ENCODE results near the gene UXS1.

Gene UXS1

DNA sequence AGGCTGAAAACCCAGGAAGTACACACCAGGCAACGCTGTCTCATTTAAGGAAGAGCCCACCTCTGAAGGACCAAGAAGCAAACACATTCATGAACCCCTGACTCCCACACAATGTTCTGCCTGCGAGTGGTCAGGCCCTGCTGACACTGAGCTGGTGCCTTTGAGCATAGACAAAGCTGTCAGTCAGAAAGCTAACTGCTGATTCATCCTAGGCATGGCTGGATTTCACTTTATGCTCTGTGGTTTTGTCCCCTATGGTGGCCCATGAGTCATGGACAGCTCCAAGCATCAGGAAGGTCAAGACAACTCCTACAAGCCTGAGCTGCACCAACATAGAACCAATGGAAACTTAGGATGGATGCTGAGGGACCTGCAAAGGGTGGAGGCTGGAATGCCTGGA lies 78.9 kb downstream of the UXS1 start:
- Histone ChIP-seq H3K4me1 (ENCODE audit: insufficient read depth, low read length) (peaks cover 4% of the 10 kb centered on the region), H3K9ac (ENCODE audit: low read length) (no peak overlapping the region), H3K36me3 (ENCODE audit: insufficient read depth, low read length) (peaks cover 15% of the 10 kb centered on the region), H3K4me3 (ENCODE audit: low read depth in 1 of 2, low read length in 2 of 2) (no peak overlapping the region), H3K27me3 (ENCODE audit: control insufficient read depth in 1 of 2, insufficient read depth in 2 of 2, low read length in 2 of 2) (no peaks in the 10 kb centered on the region), H3K9me3 (ENCODE audit: low read length) (no peaks in the 10 kb centered on the region), H3K27ac (ENCODE audit: low read depth, low read length) (no peak overlapping the region)

DNA sequence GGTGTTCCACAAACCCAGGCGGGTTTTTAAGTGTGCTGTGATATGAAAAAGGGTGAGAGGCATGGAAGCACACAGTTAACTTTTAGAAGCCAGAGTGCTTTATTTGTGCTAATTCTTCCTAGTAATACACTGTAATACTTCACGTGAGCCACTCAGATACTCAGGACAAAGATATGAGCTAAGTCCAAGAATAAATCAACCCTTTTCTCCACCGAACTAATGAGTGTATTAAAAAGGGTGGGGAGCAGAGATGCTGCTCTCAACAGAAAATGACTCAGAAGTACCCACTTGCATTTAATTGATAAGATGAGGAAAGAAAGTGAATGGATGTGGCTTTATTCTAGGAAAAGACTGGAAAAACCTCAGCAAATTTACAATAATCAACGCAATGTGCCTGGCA lies 79.9 kb downstream of the UXS1 start:
- Histone ChIP-seq H3K9ac (ENCODE audit: low read length) (no peak overlapping the region), H3K27ac (ENCODE audit: low read depth, low read length) (no peak overlapping the region), H3K4me1 (ENCODE audit: insufficient read depth, low read length) (peaks cover 12% of the 10 kb centered on the region), H3K27me3 (ENCODE audit: control insufficient read depth in 1 of 2, insufficient read depth in 2 of 2, low read length in 2 of 2) (no peaks in the 10 kb centered on the region), H3K4me3 (ENCODE audit: low read depth in 1 of 2, low read length in 2 of 2) (no peak overlapping the region), H3K36me3 (ENCODE audit: insufficient read depth, low read length) (peaks cover 15% of the 10 kb centered on the region), H3K9me3 (ENCODE audit: low read length) (no peaks in the 10 kb centered on the region)

DNA sequence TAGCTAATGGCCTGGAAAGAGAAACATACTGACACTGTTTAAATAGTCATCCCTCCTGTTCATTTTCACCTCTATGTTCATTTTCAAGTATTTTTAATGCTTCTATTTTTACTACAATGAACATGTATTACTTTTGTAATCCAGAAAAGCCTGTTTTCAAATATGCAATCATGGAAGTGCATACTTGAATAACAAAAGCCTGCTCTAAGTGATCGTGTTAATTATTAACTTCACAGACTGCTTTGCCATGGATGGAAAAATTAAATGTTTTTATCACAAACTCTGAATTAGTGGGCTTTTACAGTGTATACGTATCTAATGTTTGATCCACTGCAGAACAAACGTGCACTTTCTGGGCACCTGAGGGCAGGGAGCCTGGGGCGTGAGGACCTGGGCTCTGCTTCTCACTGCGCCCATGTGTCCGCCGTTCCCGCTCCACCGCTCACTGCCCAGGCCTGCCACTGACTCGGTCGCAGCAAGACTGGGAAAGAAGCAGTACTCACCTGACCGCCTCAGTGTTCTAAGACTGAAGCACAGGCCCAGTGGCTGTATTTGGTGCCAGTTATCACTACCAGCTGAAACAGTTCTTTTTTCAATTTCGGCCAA lies 80.6 kb downstream of the UXS1 start:
- Histone ChIP-seq H3K9me3 (ENCODE audit: low read length) (no peaks in the 10 kb centered on the region), H3K9ac (ENCODE audit: low read length) (no peak overlapping the region), H3K4me3 (ENCODE audit: low read depth in 1 of 2, low read length in 2 of 2) (no peak overlapping the region), H3K27ac (ENCODE audit: low read depth, low read length) (no peak overlapping the region), H3K4me1 (ENCODE audit: insufficient read depth, low read length) (peaks cover 12% of the 10 kb centered on the region), H3K27me3 (ENCODE audit: control insufficient read depth in 1 of 2, insufficient read depth in 2 of 2, low read length in 2 of 2) (no peaks in the 10 kb centered on the region), H3K36me3 (ENCODE audit: insufficient read depth, low read length) (peaks cover 15% of the 10 kb centered on the region)

GRCh38 chr2:106111882-106112571 lies 82.1 kb downstream of the UXS1 start:
- Histone ChIP-seq H3K27ac (ENCODE audit: low read depth, low read length) (no peak overlapping the region), H3K9me3 (ENCODE audit: low read length) (no peaks in the 10 kb centered on the region), H3K36me3 (ENCODE audit: insufficient read depth, low read length) (peaks cover 15% of the 10 kb centered on the region), H3K27me3 (ENCODE audit: control insufficient read depth in 1 of 2, insufficient read depth in 2 of 2, low read length in 2 of 2) (no peaks in the 10 kb centered on the region), H3K4me1 (ENCODE audit: insufficient read depth, low read length) (peaks cover 12% of the 10 kb centered on the region), H3K4me3 (ENCODE audit: low read depth in 1 of 2, low read length in 2 of 2) (no peak overlapping the region), H3K9ac (ENCODE audit: low read length) (no peak overlapping the region)

- Histone ChIP-seq H3K27ac (ENCODE audit: low read depth, low read length) (no peak overlapping the region), H3K4me3 (ENCODE audit: low read depth in 1 of 2, low read length in 2 of 2) (no peak overlapping the region), H3K27me3 (ENCODE audit: control insufficient read depth in 1 of 2, insufficient read depth in 2 of 2, low read length in 2 of 2) (no peaks in the 10 kb centered on the region), H3K9ac (ENCODE audit: low read length) (no peak overlapping the region), H3K9me3 (ENCODE audit: low read length) (no peaks in the 10 kb centered on the region), H3K4me1 (ENCODE audit: insufficient read depth, low read length) (peaks cover 12% of the 10 kb centered on the region), H3K36me3 (ENCODE audit: insufficient read depth, low read length) (peaks cover 18% of the 10 kb centered on the region)
These were observed 84.3 kb downstream of the UXS1 start for GRCh38 chr2:106109675-106110424.

GRCh38 chr2:106108791-106109190 lies 85.3 kb downstream of the UXS1 start:
- peaks cover 19% of the 10 kb centered on the region for H3K36me3 ChIP-seq (ENCODE audit: insufficient read depth, low read length)
- H3K27me3 ChIP-seq (ENCODE audit: control insufficient read depth in 1 of 2, insufficient read depth in 2 of 2, low read length in 2 of 2): no peaks in the 10 kb centered on the region
- H3K9ac ChIP-seq (ENCODE audit: low read length): no peak overlapping the region
- H3K9me3 ChIP-seq (ENCODE audit: low read length): no peaks in the 10 kb centered on the region
- H3K4me3 ChIP-seq (ENCODE audit: low read depth in 1 of 2, low read length in 2 of 2): no peak overlapping the region
- H3K27ac ChIP-seq (ENCODE audit: low read depth, low read length): no peak overlapping the region
- H3K4me1 ChIP-seq (ENCODE audit: insufficient read depth, low read length): peaks cover 12% of the 10 kb centered on the region

GRCh38 chr2:106108351-106108750 lies 85.8 kb downstream of the UXS1 start:
- Histone ChIP-seq H3K9ac (ENCODE audit: low read length) (no peak overlapping the region), H3K27ac (ENCODE audit: low read depth, low read length) (no peak overlapping the region), H3K36me3 (ENCODE audit: insufficient read depth, low read length) (peaks cover 19% of the 10 kb centered on the region), H3K4me3 (ENCODE audit: low read depth in 1 of 2, low read length in 2 of 2) (no peak overlapping the region), H3K4me1 (ENCODE audit: insufficient read depth, low read length) (peaks cover 12% of the 10 kb centered on the region), H3K9me3 (ENCODE audit: low read length) (no peaks in the 10 kb centered on the region), H3K27me3 (ENCODE audit: control insufficient read depth in 1 of 2, insufficient read depth in 2 of 2, low read length in 2 of 2) (no peaks in the 10 kb centered on the region)

- H3K27ac ChIP-seq (ENCODE audit: low read depth, low read length): no peak overlapping the region
- H3K4me1 ChIP-seq (ENCODE audit: insufficient read depth, low read length): peaks cover 12% of the 10 kb centered on the region
- no peak overlapping the region for H3K9ac ChIP-seq (ENCODE audit: low read length)
- no peaks in the 10 kb centered on the region for H3K27me3 ChIP-seq (ENCODE audit: control insufficient read depth in 1 of 2, insufficient read depth in 2 of 2, low read length in 2 of 2)
- no peaks in the 10 kb centered on the region for H3K9me3 ChIP-seq (ENCODE audit: low read length)
- no peak overlapping the region for H3K4me3 ChIP-seq (ENCODE audit: low read depth in 1 of 2, low read length in 2 of 2)
- peaks cover 19% of the 10 kb centered on the region for H3K36me3 ChIP-seq (ENCODE audit: insufficient read depth, low read length)
These were observed 86.5 kb downstream of the UXS1 start for GRCh38 chr2:106107509-106108131.

GRCh38 chr2:106106622-106107508 lies 87.2 kb downstream of the UXS1 start:
- Histone ChIP-seq H3K9me3 (ENCODE audit: low read length) (no peaks in the 10 kb centered on the region), H3K27me3 (ENCODE audit: control insufficient read depth in 1 of 2, insufficient read depth in 2 of 2, low read length in 2 of 2) (no peaks in the 10 kb centered on the region), H3K4me3 (ENCODE audit: low read depth in 1 of 2, low read length in 2 of 2) (no peak overlapping the region), H3K4me1 (ENCODE audit: insufficient read depth, low read length) (peaks cover 12% of the 10 kb centered on the region), H3K9ac (ENCODE audit: low read length) (no peak overlapping the region), H3K36me3 (ENCODE audit: insufficient read depth, low read length) (peaks cover 13% of the 10 kb centered on the region), H3K27ac (ENCODE audit: low read depth, low read length) (no peak overlapping the region)

DNA sequence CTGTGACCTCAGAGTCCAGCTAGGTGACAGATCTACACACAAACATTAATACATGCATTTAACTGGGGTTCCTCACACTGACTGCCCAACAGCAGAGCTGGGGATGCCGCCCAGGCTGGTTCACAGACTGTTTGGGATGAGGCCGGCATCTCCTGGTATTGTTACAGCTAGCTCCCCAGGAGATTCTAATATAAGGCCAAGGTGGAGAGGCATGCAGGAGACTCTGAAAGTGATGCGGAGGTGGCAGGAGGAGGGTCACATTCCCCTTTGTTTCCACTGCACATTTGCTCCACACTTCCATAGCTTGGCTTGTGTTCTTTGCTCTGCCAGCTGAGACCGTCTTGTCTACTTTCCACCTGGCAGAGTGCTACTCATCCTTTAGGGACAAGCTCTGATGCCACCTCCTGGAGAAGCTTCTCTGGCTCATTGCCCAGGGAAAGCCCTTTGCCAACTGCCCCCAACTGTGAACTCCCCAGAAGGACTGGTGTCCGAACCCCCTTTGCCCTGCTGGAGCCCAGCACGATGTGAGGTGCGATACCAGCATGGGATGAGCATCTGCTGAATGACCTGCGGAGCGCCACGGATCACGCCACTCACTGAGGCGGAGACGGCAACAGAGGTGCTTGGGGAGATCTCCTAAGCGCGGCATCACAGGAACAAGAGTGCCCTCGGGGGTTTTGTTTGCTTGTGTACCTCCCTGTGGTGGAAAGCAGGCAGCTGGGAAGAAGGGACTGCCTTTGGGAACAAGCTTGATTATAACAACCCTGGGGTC lies 88.8 kb downstream of the UXS1 start:
- H3K27me3 ChIP-seq (ENCODE audit: control insufficient read depth in 1 of 2, insufficient read depth in 2 of 2, low read length in 2 of 2): no peaks in the 10 kb centered on the region
- peaks cover 4% of the 10 kb centered on the region for H3K36me3 ChIP-seq (ENCODE audit: insufficient read depth, low read length)
- peaks cover 9% of the 10 kb centered on the region for H3K4me1 ChIP-seq (ENCODE audit: insufficient read depth, low read length)
- H3K9me3 ChIP-seq (ENCODE audit: low read length): no peaks in the 10 kb centered on the region
- H3K4me3 ChIP-seq (ENCODE audit: low read depth in 1 of 2, low read length in 2 of 2): no peak overlapping the region
- H3K27ac ChIP-seq (ENCODE audit: low read depth, low read length): no peak overlapping the region
- no peak overlapping the region for H3K9ac ChIP-seq (ENCODE audit: low read length)

Measured in muscle layer of colon (tissue), 2 donors.